Left ventricle myocardium superior (tissue), 1 donor: ENCODE measurements around the gene EIF5A. TPM values are rescaled to one million over a fixed set of nuclear protein-coding genes. Genes with fewer than 3 reads are reported as not detected.
"Not testable (repeated sequence)": the region's sequence is repeated elsewhere in the genome, so short reads cannot be mapped to it uniquely, and the experiment has no call there.

Source experiments
- ATAC-seq: fragments of 200-7000 bp; cut with Tn5 transposase; one replicate; pipeline ENCODE4 v1.9.1; 2020; ENCODE audit warnings: mild to moderate bottlenecking, moderate library complexity
- DNase-seq: peaks from one replicate; pipeline ENCODE4 v3.0.0-alpha.2; 2020
- intact Hi-C: fragments of 100-400 bp; cut with micrococcal nuclease; formaldehyde crosslinking; loops from one replicate; pipeline ENCODE4 v1.11.0; 2022
- total RNA-seq: library from RNA; stranded (reverse); fragmentation: NEBNext Ultra II Directional; extraction: Animal tissue kit (Norgen Biotek cat#: 25700); gene quantifications from one replicate; pipeline ENCODE4 v1.2.1, GENCODE V29; 2021
- donor health status: DM: no; HTN: yes; CAD: no; lungs with severe emphysema.

EIF5A gene
- total RNA-seq, 1 donor from 2014 or later, result 311 TPM

GRCh38 chr17:7327501-7327900, 20.1 kb downstream of the EIF5A start:
- DNase-seq (no peak), ATAC-seq (no peak)
- intact Hi-C loops, result no loop called here

- no peak for DNase-seq
- intact Hi-C loops, result no loop called here
- ATAC-seq, result no peak
These were observed 20.6 kb downstream of the EIF5A start for GRCh38 chr17:7328009-7328408.

- intact Hi-C loops, result no loop called here
- DNase-seq (no peak), ATAC-seq (no peak)
These were observed 21.5 kb downstream of the EIF5A start, which contains the start of gene NEURL4 for GRCh38 chr17:7328840-7329373. NEURL4 (minus strand) TSS chr17:7329335; CDS start chr17:7329312, 23 bp downstream.

GRCh38 chr17:7329374-7329996, 22.1 kb downstream of the EIF5A start:
- peak; percentile 89 for ATAC-seq
- peak; percentile 99 for DNase-seq
- intact Hi-C loops, result no loop called here

GRCh38 chr17:7329997-7330637, 22.7 kb downstream of the EIF5A start:
- DNase-seq, result peak; percentile 82
- intact Hi-C loops, result no loop called here

GRCh38 chr17:7330638-7331015, 23.2 kb downstream of the EIF5A start:
- intact Hi-C loops, result no loop called here
- DNase-seq (no peak), ATAC-seq (no peak)

More at GRCh38 chr17:7329997-7330637, 22.7 kb downstream of the EIF5A start:
- peak; percentile 71 for ATAC-seq

- no peak for DNase-seq
- no peak for ATAC-seq
- intact Hi-C loops, result no loop called here
These were observed 24.7 kb downstream of the EIF5A start for GRCh38 chr17:7332111-7332510.

- DNase-seq, ATAC-seq, intact Hi-C loops: not testable (repeated sequence)
These were observed 25.2 kb downstream of the EIF5A start for GRCh38 chr17:7332600-7333069.

GRCh38 chr17:7334938-7335538, 27.6 kb downstream of the EIF5A start:
- intact Hi-C loops, result no loop called here
- DNase-seq (no peak), ATAC-seq (no peak)

GRCh38 chr17:7335765-7336164, 28.3 kb downstream of the EIF5A start:
- DNase-seq, intact Hi-C loops, ATAC-seq: not testable (repeated sequence)

GRCh38 chr17:7336240-7337175, 29.1 kb downstream of the EIF5A start, which contains the start of gene ACAP1:
ACAP1 (plus strand) TSS chr17:7336529; CDS start chr17:7336735, 206 bp downstream.
- intact Hi-C loops, result no loop called here
- ATAC-seq, result peak; percentile 58
- peak; percentile 58 for DNase-seq

- not testable (repeated sequence) for DNase-seq
These were observed 30.2 kb downstream of the EIF5A start for GRCh38 chr17:7337600-7337999.

GRCh38 chr17:7340179-7340578, 32.8 kb downstream of the EIF5A start:
- ATAC-seq (no peak), DNase-seq (no peak)
- intact Hi-C loops, result no loop called here

More at GRCh38 chr17:7337600-7337999, 30.2 kb downstream of the EIF5A start:
- ATAC-seq, intact Hi-C loops: not testable (repeated sequence)

GRCh38 chr17:7341842-7342241, 34.4 kb downstream of the EIF5A start:
- intact Hi-C loops, result no loop called here
- ATAC-seq, result no peak
- no peak for DNase-seq

- intact Hi-C loops, result no loop called here
- no peak for ATAC-seq
These were observed 35.8 kb downstream of the EIF5A start for GRCh38 chr17:7343250-7343649.

GRCh38 chr17:7346761-7347614, 39.6 kb downstream of the EIF5A start:
- no peak for ATAC-seq
- DNase-seq, result no peak
- intact Hi-C loops, result no loop called here

More at GRCh38 chr17:7343250-7343649, 35.8 kb downstream of the EIF5A start:
- DNase-seq, result no peak

- intact Hi-C loops, result no loop called here
- DNase-seq (no peak), ATAC-seq (no peak)
These were observed 40.4 kb downstream of the EIF5A start for GRCh38 chr17:7347630-7348477.
